K562 (cell line): ENCODE measurements around the gene CLDND2. TPM values are rescaled to one million over a fixed set of nuclear protein-coding genes. Genes with fewer than 3 reads are reported as not detected.

Experiments
- ASH1L ChIP-seq: fragments of 450-650 bp; IDR thresholded peaks from 2 replicates; pipeline ENCODE4 v1.6.1; 2018; ENCODE audit warnings: borderline replicate concordance, mild to moderate bottlenecking, low read depth; ENCODE audit not compliant: partially characterized antibody
- BHLHE40 ChIP-seq: IDR thresholded peaks from 2 replicates; pipeline ENCODE4 v1.6.1; 2011; ENCODE audit warnings: low read length, improper control_type of control experiment
- DDX20 ChIP-seq: fragments of 450-650 bp; IDR thresholded peaks from 2 replicates; pipeline ENCODE4 v1.6.1; 2016; ENCODE audit warnings: missing genetic modification characterization, low read depth, mild to moderate bottlenecking, missing compliant biosample characterization, moderate library complexity
- KDM1A ChIP-seq, 2 experiments: fragments of 450-650 bp; IDR thresholded peaks; 2 replicates each; pipeline ENCODE4 v1.6.1; 2016; ENCODE audit warnings: mild to moderate bottlenecking in 2 of 2
- MAFG ChIP-seq: fragments of 450-650 bp; conservative IDR thresholded peaks from 2 replicates; pipeline ENCODE4 v1.6.1; 2016; ENCODE audit warnings: missing genetic modification characterization, missing compliant biosample characterization
- MAX ChIP-seq: sonication (generic); formaldehyde crosslinking; IDR thresholded peaks from 2 replicates; pipeline ENCODE4 v1.9.0; 2022; ENCODE audit warnings: mild to moderate bottlenecking, missing genetic modification reagents
- MEF2D ChIP-seq: conservative IDR thresholded peaks from 2 replicates; pipeline ENCODE4 v1.6.1; 2016; ENCODE audit warnings: low read depth, missing genetic modification characterization, missing compliant biosample characterization
- MTA2 ChIP-seq: fragments of 450-650 bp; IDR thresholded peaks from 2 replicates; pipeline ENCODE4 v1.6.1; 2016; ENCODE audit warnings: low read depth
- NKRF ChIP-seq: fragments of 450-650 bp; IDR thresholded peaks from 2 replicates; pipeline ENCODE4 v1.6.1; 2016; ENCODE audit warnings: borderline replicate concordance
- POLR2A ChIP-seq: fragments of 450-650 bp; conservative IDR thresholded peaks from 2 replicates; pipeline ENCODE4 v1.6.1; 2016
- RBM17 ChIP-seq: fragments of 200-400 bp; formaldehyde crosslinking; IDR thresholded peaks from 2 replicates; pipeline ENCODE4 v1.6.1; 2017; ENCODE audit warnings: low read depth, mild to moderate bottlenecking, low read length, borderline replicate concordance
- RFX7 ChIP-seq: fragments of 250-450 bp; sonication (Bioruptor Pico); IDR thresholded peaks from 2 replicates; pipeline ENCODE4 v1.5.1; 2021; ENCODE audit warnings: mild to moderate bottlenecking
- SAFB ChIP-seq: fragments of 200-400 bp; formaldehyde crosslinking; IDR thresholded peaks from 2 replicates; pipeline ENCODE4 v1.6.1; 2017; ENCODE audit warnings: low read depth, low read length, borderline replicate concordance
- SIRT6 ChIP-seq: IDR thresholded peaks from one replicate; pipeline ENCODE4 v1.6.1; 2012; ENCODE audit warnings: low read depth, mild to moderate bottlenecking, control low read depth, inconsistent platforms, low read length, moderate library complexity
- SMARCA4 ChIP-seq: fragments of 450-650 bp; IDR thresholded peaks from 2 replicates; pipeline ENCODE4 v1.6.1; 2016
- SMARCE1 ChIP-seq: fragments of 450-650 bp; IDR thresholded peaks from 2 replicates; pipeline ENCODE4 v1.7.1; 2016; ENCODE audit warnings: mild to moderate bottlenecking
- TBL1XR1 ChIP-seq, 2 experiments: IDR thresholded peaks; 2 replicates each; pipeline ENCODE4 v1.6.1; 2012; ENCODE audit warnings: improper control_type of control experiment in 2 of 2, low read length in 2 of 2, mild to moderate bottlenecking in 1 of 2
- ZKSCAN8 ChIP-seq: fragments of 200-800 bp; sonication (Bioruptor generic); IDR thresholded peaks from 2 replicates; pipeline ENCODE4 v1.6.1; 2016; ENCODE audit warnings: missing genetic modification characterization, missing compliant biosample characterization
- ZNF239 ChIP-seq: fragments of 250-450 bp; sonication (Bioruptor Pico); IDR thresholded peaks from 2 replicates; pipeline ENCODE4 v1.4.0; 2020; ENCODE audit warnings: mild to moderate bottlenecking
- ZNF449 ChIP-seq: fragments of 250-450 bp; sonication (Bioruptor Pico); IDR thresholded peaks from 2 replicates; pipeline ENCODE4 v1.8.0; 2022; ENCODE audit warnings: moderate library complexity, mild to moderate bottlenecking, inconsistent platforms
- ZNF740 ChIP-seq, 3 experiments: fragments of 200-800 bp in 1 of 3; sonication (Bioruptor generic) in 1 of 3; sonication (generic) in 1 of 3; formaldehyde crosslinking in 1 of 3; IDR thresholded peaks; 2 replicates each; pipeline versions ENCODE4 v1.6.1 to v1.8.0; 2016 to 2022; ENCODE audit warnings: mild to moderate bottlenecking in 2 of 3, missing compliant biosample characterization in 2 of 3, missing genetic modification characterization in 2 of 3, missing genetic modification reagents in 1 of 3
- ZNF79 ChIP-seq: fragments of 250-450 bp; sonication (Bioruptor Pico); IDR thresholded peaks from 2 replicates; pipeline ENCODE4 v1.4.0; 2020; ENCODE audit warnings: low read depth, mild to moderate bottlenecking, moderate library complexity
- polyA plus RNA-seq, 8 experiments: library from polyadenylated mRNA; depleted of rRNA in 4 of 8; stranded (reverse) in 5 of 8; unstranded in 3 of 8; fragments of >200 nt; fragmentation: Nextera tagmentation in 2 of 8; fragmentation: Illumina TruSeq in 1 of 8; extraction: Ambion mirVana in 2 of 8; extraction: Trizol in 1 of 8; gene quantifications; 2 replicates each; pipeline versions ENCODE4 v1.2.1 to v1.2.3, GENCODE V29; 2011 to 2014; ENCODE audit warnings: inconsistent platforms in 1 of 8, missing spikeins in 1 of 8
- total RNA-seq, 7 experiments: library from RNA; depleted of rRNA in 6 of 7; stranded (reverse); fragments of >200 nt in 6 of 7; fragmentation: Illumina TruSeq in 2 of 7; extraction: Trizol in 2 of 7; gene quantifications; 2 replicates each; pipeline versions ENCODE4 v1.2.1 to v1.2.3, GENCODE V29; 2011 to 2021; ENCODE audit warnings: low replicate concordance in 1 of 7
- TF ChIP-seq, protein P1 (sequence below): fragments of 250-450 bp; sonication (Bioruptor Pico); IDR thresholded peaks from 2 replicates; pipeline ENCODE4 v1.4.0; 2020; ENCODE audit warnings: mild to moderate bottlenecking, moderate library complexity, borderline replicate concordance

The CLDND2 gene
- total and polyA plus RNA-seq, 9 of the 15 experiments (the other 6 are each of a cell fraction or from before 2014, with no cell fraction given): 0.45 to 4.0 (median 1.2) TPM; not detected in 3

DNA sequence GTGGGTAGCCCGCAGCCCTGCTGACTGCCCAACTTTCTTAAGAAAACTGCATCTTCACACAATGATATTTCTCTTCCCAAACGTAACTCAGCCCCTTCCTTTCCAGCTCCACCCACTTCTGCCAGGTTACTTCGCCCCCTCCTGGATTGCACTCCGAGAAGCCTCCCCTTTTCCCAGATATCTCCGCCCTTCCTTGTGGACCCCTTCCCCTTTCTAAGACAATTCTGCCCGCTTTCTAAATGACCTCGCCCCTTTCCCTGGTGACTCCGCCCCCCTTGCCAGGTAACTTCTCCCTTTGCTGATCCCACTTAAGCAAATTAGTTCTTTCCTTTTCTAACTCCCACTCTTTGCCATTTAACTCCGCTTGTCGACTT lies 29.5 kb downstream of the CLDND2 start (continued):
- TF ChIP-seq SMARCA4 (peak; percentile 58), POLR2A (no peak), MAFG (tag) (no peak), RBM17 (no peak), SIRT6 (no peak), TBL1XR1 (IDR thresholded peaks at IDR 0.05; ENCODE audit: low read length in 2 of 2) (no peak), ZNF79 (CRISPR knock-in tag) (no peak), DDX20 (tag) (no peak), ZKSCAN8 (CRISPR knock-in tag) (no peak), MTA2 (no peak), BHLHE40 (no peak), RFX7 (no peak), ASH1L (no peak), ZNF239 (0 out of 2 replicates have a peak, but pooled peaks have one; percentile 9), ZNF449 (CRISPR knock-in tag) (no peak), KDM1A (IDR thresholded peaks at IDR 0.05) (no peak), NKRF (no peak), SMARCE1 (peak; percentile 65), SAFB (no peak), MAX (CRISPR knock-in tag) (no peak), MEF2D (tag) (no peak), ZNF740 (CRISPR knock-in tag; IDR thresholded peaks at IDR 0.05) (no peak), ZNF740 (tag; IDR thresholded peaks at IDR 0.05) (no peak)
- TF ChIP-seq, protein P1, sequence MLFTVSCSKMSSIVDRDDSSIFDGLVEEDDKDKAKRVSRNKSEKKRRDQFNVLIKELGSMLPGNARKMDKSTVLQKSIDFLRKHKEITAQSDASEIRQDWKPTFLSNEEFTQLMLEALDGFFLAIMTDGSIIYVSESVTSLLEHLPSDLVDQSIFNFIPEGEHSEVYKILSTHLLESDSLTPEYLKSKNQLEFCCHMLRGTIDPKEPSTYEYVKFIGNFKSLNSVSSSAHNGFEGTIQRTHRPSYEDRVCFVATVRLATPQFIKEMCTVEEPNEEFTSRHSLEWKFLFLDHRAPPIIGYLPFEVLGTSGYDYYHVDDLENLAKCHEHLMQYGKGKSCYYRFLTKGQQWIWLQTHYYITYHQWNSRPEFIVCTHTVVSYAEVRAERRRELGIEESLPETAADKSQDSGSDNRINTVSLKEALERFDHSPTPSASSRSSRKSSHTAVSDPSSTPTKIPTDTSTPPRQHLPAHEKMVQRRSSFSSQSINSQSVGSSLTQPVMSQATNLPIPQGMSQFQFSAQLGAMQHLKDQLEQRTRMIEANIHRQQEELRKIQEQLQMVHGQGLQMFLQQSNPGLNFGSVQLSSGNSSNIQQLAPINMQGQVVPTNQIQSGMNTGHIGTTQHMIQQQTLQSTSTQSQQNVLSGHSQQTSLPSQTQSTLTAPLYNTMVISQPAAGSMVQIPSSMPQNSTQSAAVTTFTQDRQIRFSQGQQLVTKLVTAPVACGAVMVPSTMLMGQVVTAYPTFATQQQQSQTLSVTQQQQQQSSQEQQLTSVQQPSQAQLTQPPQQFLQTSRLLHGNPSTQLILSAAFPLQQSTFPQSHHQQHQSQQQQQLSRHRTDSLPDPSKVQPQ (CRISPR knock-in tag): no peak
